Renal cortex interstitium (tissue), 11 donors: ENCODE measurements around the gene COPZ1. TPM values are rescaled to one million over a fixed set of nuclear protein-coding genes. Genes with fewer than 3 reads are reported as not detected.
"Not testable (repeated sequence)": the region's sequence is repeated elsewhere in the genome, so short reads cannot be mapped to it uniquely, and the experiment has no call there.

Experiments
- DNase-seq, 11 donors: peaks; one replicate each; pipeline ENCODE4 v3.0.0-alpha.2; 2013; ENCODE audit warnings: low read depth in 9 of 11, low spot score in 4 of 11; ENCODE audit errors: extremely low read depth in 1 of 11
- polyA plus RNA-seq, 3 donors: library from polyadenylated mRNA; unstranded; fragments of 120-200 nt; gene quantifications; one replicate each; pipeline ENCODE4 v1.2.1, GENCODE V29; 2013; ENCODE audit not compliant: insufficient read length in 3 of 3

Gene COPZ1
- polyA plus RNA-seq, 3 donors = 207 to 240 (median 219) TPM

DNA sequence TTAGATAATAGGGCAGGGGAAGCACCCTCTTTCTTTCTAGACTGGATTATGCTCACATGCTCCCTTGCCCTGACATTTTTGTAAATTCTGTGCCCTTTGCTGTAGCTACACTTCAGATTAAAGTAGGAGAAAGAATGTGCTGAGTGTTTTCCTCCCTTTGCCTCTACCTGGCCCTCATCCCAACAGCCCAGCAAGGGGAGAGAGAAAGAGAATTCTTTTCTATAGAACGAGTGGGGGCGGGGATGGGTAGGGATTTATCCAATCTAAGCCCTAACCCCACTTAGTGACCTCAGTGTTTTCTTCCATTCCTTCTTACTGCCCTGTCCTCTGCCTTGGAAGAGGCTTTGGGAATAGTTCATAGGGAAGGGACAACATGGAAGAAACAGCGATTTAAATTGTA, 25.8 kb downstream of the COPZ1 start:
- DNase-seq = no peak

DNA sequence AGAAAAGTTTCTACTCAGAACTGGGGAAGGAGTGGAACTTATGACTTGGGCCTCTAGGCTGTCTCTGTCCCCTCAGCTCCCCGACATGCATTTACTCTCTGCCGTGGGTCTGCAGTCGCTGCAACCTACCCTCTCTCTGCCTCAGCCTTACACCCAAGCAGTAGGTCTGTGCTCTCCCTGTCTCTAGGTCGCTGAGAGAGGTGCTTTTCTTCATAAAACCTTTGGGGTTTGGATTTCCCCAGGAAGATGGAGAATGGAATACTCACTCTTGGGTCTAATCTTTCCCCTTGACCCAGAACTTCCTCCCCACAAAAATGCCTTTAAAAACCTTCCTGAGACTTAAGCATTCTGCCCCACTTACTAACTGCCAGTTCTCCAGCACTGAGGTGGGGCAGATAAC, 26.4 kb downstream of the COPZ1 start:
- no peak for DNase-seq

DNA sequence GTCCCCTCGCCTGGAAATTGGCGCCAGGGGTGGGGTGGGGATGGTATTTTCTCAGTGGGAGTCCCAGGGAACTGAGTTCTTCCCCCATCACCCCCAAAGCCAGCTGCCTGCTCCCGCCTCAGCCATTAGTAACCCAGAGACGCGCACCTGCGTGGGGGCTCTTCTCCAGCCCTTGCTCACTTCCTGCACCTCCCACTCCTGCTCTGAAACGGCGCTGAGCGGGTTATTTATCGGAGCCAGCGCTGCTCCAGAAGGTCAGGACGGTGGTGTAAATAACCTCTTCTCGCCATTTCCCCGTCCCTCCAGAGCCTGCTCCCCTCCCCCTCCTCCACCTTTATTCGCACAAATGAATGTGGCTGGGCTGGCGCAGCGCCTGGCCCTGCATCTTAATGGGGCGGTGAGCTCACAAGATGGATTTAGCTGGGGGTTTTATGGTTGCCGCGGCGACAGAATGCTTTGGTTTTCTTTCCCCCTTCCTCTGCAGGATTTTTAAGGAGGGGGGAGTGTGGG, 27.1 kb downstream of the COPZ1 start:
- peak in 9 of 11 donors; percentile 73 to 89 (median 84) for DNase-seq

DNA sequence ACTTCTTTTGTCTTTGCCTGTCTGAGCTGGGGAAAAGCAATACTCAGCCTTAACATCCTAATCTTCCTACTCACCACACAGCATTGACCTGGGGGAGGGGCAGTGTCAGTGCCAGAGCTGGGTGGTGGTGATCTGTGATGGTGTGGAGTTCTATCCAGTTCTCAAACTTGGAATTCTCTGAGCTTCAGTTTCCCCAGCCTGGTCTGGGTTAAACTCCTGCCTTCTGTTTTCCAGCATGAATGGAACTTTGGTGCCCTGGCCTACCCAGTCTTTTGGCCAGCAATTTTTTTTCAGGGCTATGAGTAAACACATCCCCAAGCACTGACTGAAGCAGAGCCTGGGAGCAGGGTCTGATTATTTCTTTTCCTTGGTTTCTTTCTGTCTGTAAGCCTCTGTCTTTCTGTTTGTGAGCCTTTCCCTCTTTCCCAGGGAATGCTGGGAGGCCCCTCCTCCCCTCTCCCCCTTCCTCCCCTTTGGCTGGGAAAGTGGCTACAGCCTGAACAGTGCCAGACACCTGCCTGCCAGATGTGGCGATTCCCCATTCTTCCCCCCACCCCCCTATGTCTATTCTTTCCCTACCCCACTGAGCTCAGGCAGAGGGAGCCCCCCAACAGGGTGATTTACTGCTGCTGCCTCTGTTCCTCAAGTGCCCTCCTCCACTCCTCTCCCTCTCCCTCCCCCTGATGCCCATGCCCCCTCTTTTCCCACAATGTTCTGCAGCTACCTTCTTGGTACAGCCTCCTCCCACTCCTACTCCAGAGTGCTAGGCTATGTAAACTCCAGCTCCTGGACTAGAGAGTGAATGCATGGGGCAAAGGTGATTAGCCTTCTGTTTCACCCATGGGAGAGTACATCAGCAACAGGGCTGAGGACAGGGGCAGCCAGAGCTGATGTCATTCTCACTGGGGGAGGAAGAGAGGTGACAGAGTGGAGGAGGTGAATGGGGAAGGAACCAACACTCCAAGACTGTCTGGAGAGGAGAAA, 28.3 kb downstream of the COPZ1 start:
- DNase-seq = no peak

DNA sequence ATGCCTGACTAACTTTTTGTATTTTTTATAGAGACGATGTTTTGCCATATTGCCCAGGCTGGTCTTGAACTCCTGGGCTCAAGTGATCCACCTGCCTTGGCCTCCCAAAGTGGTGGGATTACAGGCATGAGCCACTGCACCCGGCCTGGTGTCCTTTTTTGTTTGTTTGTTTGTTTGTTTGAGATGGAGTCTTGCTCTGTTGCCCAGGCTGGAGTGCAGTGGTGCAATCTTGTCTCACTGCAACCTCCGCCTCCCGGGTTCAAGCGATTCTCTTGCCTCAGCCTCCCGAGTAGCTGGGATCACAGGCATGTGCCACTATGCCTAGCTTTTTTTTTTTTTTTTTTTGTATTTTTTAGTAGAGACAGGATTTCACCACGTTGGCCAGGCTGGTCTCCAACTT, 29.3 kb downstream of the COPZ1 start:
- DNase-seq = not testable (repeated sequence)

DNA sequence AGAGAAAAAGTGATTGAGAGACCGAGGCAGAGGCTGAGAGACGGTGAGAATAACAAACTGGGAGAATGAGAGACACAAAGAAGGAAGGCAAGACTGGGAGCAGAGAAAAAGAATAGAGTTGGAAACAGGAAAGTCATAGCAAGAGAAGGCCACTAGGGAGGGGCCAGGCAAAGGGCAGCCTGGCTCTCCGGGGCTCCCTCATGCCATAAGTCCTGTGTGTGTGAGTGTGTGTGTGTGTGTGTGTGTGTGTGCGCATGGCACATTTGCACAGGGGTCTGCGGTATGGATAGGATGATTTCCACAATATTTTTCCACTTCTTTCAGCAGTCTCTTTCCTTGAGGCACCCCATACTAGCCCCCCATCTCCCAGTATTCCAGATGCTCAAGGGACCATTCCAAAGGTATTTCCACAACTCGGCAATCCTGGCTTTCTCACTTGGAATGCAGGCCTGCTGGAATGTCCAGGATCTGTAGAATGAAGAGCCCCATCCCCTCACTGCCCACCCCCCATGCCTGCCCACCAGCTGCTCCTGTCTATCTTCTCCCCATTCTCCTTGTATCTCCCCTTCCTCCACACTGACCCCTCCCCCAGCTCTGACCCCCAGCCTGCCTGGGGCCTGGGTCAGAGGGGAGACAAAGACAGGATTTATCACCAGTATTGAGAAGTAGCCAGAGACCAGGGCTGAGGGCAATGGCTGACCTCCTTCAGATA, 30.3 kb downstream of the COPZ1 start:
- no peak for DNase-seq

DNA sequence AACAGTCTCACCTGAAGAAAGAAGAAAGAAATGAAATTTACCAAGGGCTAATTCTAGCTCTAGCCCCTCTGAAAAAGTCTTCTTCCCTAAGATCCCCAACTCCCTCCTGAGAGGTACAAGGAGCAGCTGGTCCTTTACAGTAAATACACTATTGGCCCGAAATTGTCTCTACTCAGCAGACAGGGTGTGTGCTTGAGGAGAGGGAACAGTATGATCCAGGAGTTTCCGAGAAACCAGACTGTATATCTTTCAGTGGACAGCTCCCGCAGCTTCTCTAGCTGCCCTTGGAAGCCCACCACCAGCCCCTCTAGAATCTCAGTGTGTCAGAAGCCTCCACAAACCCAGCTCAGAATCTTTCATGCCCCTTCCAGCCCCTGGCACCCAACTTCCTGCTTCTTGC, 31.3 kb downstream of the COPZ1 start:
- no peak for DNase-seq

DNA sequence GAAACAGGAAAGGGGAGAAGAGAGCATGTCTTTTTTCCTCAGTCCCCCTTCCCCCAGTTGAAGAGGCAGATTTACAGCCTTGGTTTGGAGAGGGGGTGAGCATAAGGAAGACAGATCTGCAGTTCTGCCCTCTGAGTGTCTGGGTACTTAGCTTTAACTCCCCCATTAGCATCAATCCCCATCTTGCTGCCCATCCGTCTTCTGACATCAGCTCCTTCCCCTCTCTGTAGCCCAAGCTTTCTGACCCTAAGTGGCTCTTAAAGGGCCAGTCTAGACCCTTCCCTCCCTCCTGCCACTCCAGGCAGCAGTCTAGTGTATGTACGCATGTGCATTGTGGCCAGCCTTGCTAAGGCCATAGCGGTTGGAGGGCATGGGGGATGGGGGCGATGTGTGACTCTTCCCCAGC, 32.0 kb downstream of the COPZ1 start:
- no peak for DNase-seq

DNA sequence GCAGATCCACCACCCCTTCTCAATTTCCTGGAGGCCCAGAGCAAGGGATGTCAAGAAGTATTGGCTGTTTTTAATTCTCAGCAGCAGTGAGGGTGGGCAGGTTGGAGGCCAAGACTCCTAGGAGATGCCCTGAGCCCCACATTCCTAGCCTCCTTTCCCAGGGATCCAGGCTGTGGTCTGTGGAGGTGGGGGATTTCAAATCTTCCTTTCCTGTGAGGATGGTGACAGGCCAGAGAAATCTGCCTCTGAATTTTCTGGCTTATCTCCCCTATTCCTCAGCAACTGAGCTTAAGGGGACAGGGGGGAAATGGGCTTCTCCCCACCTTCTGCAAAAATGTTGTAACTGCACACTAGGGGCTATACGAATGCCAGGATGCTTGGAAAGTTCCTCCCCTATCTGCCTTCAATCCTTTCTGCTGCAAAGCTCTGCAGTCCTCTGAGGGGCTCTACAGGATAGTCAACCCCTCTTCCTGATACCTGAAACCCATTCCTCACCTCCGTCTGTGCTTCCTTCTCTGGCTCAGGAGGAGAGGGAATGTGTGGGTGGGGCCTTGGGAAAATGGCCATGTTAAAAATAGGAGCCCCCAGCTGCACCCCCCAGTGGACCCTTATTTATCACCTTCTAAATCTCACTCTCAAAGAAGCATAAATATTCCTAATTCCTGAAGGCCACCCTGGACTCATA, 32.7 kb downstream of the COPZ1 start:
- DNase-seq = no peak

DNA sequence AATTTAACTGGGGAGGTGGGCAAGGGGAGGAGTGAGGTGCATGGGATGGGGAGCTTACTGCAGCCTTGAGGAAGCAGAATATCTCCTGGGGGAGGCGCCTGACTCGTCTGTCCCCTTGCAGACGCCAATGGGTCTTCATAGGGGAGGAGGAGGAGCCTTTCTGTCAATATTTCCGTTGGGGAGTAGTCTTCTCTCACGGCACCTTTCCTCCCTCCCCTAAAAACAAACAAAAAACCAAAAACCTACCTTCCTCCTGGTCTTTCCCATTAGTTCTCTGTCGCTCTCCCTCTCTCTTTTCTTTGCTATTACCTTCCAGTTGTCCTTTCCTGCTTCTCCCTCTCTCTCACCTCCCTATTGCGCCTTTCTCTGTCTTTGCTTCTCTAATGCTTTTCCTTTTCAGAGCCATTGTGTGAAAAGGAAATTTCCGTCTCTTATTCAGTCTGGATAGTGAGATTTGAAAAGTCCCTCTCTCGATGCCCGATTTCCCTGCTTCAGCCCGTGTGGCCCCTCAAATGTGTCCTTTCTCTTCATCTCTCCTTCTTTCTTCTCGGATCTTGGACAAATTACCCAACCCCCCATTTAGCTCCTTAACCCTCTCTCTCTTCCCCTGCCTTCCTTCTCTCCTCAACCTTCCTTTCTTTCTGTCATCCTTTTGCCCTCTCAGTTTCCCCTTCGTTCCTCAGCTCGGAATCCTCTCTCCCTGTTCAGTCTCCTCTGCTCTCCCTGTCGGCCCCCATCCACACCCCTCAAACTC, 33.4 kb downstream of the COPZ1 start:
- no peak for DNase-seq

DNA sequence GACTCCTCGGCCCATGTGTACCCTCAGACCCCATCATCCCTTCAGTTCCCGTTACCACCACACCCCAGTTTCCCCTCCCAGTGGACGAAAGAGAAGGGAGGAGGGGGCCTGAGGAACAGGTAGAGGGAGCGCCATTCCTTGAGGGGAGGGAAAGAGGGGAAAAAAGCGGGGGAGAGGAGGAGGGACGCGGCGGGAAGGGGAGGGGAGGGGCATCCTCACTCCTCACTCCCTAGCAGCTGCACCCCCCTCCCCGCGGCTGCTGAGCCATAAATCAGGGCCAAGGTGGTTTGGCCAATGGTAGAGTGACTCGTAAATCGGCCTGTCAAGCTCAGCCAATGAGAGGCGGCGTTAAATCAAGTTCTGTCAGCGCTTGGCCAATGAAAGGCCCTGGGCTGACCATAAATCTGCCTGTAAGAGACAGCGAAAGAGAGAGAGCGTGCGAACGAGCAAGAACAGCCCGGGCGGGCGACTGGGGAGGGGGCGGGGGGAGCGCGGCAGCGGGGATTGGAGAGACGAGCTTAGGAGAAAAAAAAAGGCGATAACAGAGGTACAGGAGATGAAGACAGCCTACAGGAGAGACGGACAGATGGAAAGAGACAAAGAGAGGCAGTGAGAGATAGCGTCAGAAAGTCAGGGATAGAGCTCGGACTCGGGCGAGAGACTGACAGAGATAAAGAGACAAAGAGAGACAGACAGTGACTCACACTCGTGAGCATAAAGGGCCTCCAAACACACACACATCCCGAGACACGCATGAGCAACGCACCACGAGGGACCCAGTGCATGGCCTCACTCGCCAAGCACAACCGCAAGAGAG, 34.2 kb downstream of the COPZ1 start:
- DNase-seq = peak; percentile 96 to 100 (median 99)

DNA sequence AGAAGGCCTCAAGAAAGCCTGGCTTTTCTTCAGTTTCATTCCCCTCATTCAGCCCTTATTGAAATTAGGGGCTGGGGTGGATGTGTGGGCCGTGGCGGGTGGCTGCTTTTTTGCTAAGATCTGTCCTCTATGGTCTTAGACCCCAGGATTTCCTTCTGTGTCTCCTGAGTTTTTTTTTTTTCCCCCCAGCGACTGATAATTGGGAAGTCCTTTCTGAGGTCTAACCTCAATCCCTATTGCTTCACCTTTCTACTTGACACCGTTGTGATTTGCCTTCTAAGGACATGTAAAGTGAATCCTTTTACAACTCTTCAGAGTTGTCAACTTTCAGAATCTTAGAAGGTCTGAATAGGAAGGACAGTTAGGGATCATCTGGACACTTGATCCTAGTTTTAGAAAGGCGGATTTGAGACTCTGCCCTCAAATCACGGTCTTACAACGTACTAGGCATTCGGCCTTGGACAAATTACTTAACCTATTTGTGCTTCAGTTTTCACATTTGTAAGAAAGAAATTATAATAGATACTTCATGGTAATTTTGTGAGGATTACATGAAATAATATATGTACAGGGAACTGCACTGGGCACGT, 34.9 kb downstream of the COPZ1 start:
- no peak for DNase-seq

DNA sequence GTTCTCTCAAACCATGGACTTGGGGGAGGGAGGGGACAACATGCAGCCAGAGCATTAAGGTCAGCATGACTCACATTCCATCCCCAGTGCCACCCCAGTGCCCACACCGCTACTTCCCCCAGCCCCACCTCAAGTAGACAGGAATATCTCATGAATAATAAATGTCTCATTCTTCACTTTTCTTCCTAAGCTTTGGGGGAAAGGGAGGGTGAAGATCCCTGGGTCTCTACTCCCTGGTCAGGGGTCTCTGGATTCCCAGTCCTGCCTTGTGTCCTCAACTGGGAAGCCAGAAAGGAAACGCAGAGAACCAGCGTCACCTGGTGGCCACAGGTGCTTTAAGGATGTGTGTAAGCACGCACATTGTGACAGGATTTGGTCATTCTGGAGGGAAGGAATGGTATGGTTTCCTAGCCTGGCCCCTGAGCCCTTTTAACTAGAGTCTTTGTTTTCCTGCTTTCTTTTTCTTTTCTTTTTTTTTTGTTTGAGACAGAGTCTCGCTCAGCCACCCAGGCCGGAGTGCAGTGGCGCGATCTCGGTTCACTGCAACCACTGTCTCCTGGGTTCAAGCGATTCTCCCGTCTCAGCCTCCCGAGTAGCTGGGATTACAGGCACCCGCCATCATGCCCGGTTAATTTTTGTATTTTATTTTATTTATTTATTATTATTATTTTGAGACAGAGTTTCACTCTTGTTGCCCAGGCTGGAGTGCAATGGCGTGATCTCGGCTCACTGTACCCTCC, 36.0 kb downstream of the COPZ1 start:
- DNase-seq = peak in 8 of 11 donors; percentile 79 to 91 (median 86)

DNA sequence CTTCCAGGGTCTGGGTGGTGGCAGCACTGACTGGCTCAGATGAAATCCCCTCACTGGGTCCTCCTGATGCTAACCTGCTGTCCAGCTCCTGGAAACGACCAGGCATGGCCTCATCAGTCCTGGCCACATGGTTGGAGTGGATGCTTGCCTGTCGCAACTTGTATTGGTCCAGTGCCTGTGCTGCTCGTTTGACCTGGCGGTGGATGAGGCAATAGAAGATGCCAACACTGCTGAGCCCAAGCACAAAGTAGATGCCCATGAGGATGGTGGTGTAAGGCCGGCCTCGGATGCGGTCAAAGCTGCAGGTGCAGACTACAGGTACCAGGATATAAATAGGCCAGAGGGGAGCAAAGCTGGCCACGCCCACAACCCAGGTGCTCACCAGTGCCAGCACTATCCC, 38.1 kb downstream of the COPZ1 start:
- DNase-seq = no peak

DNA sequence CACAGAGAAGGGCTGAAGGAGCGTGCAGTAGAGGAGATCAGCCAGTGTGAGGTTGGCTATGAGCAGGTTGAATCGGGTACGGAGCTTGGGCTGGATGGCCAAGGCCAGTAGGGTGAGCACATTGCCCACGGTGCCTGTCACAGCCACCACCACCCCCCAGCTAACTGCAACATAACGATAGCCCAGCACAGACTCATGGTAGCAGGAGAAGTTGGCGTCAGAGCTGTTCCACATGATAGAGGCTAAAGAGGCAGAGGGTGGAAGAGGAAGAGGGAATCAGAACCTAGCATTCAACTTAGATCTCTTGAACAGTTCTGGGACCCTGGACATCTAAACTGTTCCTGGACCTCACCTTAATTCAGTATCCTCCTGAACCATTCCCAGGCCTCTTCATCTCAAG, 38.7 kb downstream of the COPZ1 start:
- DNase-seq = no peak

DNA sequence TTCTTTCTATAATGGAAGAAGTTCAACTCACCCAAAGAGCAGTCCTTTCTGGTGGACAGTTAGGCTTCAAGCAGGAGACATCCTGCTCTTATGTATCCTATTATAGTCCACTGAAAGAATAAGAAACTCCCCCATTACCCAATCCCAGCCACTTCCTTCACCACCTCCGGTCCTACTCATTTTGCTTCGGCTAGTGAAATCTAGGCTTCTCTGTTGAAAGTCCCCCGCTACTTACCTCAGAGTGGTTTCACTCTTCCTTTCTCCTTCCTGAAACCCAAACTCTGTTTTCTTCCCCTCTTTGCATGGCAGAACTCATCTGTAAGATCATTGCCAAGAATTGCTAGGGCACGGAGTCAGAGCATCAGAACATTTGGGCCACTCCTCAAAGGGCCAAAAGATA, 39.5 kb downstream of the COPZ1 start, which contains the start of gene GPR84:
GPR84 (minus strand) TSS at position 74 of the 400 bp plus-strand sequence. CDS start 635 bp downstream, outside the sequence.
- DNase-seq = no peak
